ES-I3 (cell line): ENCODE results near the gene TMCO4.
A peak's percentile ranks its signal among the peaks of the same experiment; 100 is the strongest.
"Not testable (repeated sequence)": the region's sequence is repeated elsewhere in the genome, so short reads cannot be mapped to it uniquely, and the experiment has no call there.

Source experiments
- H3K36me3 ChIP-seq: 2 replicates; pipeline ENCODE4 v1.6.1; 2013; ENCODE audit warnings: mild to moderate bottlenecking, low read length, control low read depth, moderate library complexity; ENCODE audit not compliant: insufficient read depth
- H3K4me1 ChIP-seq: 2 replicates; pipeline ENCODE4 v1.6.1; 2013; ENCODE audit warnings: mild to moderate bottlenecking, control low read depth, low read length; ENCODE audit not compliant: insufficient read depth
- H3K9ac ChIP-seq: 2 replicates; pipeline ENCODE4 v1.6.1; 2013; ENCODE audit warnings: low read depth, mild to moderate bottlenecking, low read length, moderate library complexity
- H3K9me3 ChIP-seq: 2 replicates; pipeline ENCODE4 v1.6.1; 2013; ENCODE audit warnings: mild to moderate bottlenecking, low read length, moderate library complexity; ENCODE audit not compliant: control insufficient read depth, insufficient read depth

Gene TMCO4

DNA sequence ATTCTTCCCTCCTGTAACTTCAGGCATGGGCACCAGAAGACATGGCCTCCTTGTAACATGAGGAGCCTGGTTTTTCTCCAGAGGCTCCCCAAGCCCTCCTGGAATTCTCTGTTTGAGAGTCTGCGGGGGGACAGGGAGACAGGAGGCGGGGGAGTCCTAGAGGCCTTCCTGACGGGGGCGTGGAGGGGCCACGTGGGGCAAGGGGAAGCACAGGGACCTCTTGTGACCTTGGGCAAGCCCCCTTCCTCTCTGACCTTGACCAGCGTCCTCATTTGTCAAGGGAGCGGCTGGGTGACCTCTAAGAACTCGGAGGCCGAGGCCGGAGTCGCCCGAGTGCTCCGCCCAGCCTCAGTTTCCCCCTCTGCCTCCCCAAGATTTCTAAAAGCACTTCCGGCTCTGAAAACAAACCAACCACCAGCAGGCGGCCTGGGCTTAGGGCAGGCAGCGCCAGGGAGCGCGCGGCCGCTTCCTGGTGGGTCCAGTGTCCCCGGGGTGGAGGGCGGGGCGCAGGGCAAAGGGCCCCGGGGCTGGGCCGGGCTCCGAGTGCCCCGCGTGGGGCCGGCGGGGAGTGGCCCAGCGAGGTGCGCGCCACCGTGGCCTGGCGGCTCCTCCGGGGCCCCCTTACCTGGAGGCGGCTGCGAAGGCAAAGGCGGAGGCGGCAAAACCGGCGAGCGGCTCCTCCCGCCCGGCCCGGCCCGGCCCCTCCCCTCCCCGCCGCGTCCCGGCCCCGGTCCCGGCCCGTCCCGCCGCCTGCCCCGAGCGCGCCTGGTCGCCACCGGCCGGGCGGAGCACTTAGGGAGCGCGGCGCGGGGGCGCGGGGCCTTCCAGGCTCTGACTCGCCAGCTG is at the start of gene TMCO4:
TSS of gene TMCO4 (minus strand) at position 687 of the 846 bp plus-strand sequence. CDS start 19,158 bp downstream, outside the sequence.
- Histone ChIP-seq H3K9me3 (no peaks in the 10 kb centered on the region), H3K4me1 (peaks cover 7% of the 10 kb centered on the region; the same call in 1 of the 2 replicates), H3K36me3 (no peaks in the 10 kb centered on the region), H3K9ac (peak within 1 kb of the TSS; percentile 64; the same call in 1 of the 2 replicates)

- not testable (repeated sequence) for H3K4me1 ChIP-seq, H3K9me3 ChIP-seq, H3K36me3 ChIP-seq, H3K9ac ChIP-seq
Measured at GRCh38 chr1:19849307-19849706, 49.6 kb upstream of the TMCO4 start.

- H3K4me1 ChIP-seq, H3K9ac ChIP-seq, H3K36me3 ChIP-seq, H3K9me3 ChIP-seq: not testable (repeated sequence)
Measured at GRCh38 chr1:19847334-19847733, 47.6 kb upstream of the TMCO4 start.

- Histone ChIP-seq H3K4me1 (no peaks in the 10 kb centered on the region; the same call in 1 of the 2 replicates), H3K9me3 (no peaks in the 10 kb centered on the region), H3K9ac (no peak overlapping the region), H3K36me3 (no peaks in the 10 kb centered on the region)
Measured at GRCh38 chr1:19846338-19846737, 46.6 kb upstream of the TMCO4 start.

- Histone ChIP-seq H3K9ac (no peak overlapping the region), H3K4me1 (no peaks in the 10 kb centered on the region; the same call in 1 of the 2 replicates), H3K36me3 (no peaks in the 10 kb centered on the region), H3K9me3 (no peaks in the 10 kb centered on the region)
Measured at GRCh38 chr1:19845555-19845954, 45.8 kb upstream of the TMCO4 start.

- Histone ChIP-seq H3K9ac (no peak overlapping the region), H3K9me3 (no peaks in the 10 kb centered on the region), H3K36me3 (no peaks in the 10 kb centered on the region), H3K4me1 (no peaks in the 10 kb centered on the region; the same call in 1 of the 2 replicates)
Measured at GRCh38 chr1:19844731-19845495, 45.2 kb upstream of the TMCO4 start.

- no peaks in the 10 kb centered on the region; the same call in 1 of the 2 replicates for H3K4me1 ChIP-seq
- H3K9ac ChIP-seq, result no peak overlapping the region
- H3K9me3 ChIP-seq, result no peaks in the 10 kb centered on the region
- no peaks in the 10 kb centered on the region for H3K36me3 ChIP-seq
Measured at GRCh38 chr1:19840228-19840627, 40.5 kb upstream of the TMCO4 start.

GRCh38 chr1:19837866-19838265 is 38.1 kb upstream of the TMCO4 start:
- no peak overlapping the region for H3K9ac ChIP-seq
- H3K4me1 ChIP-seq, result no peaks in the 10 kb centered on the region

GRCh38 chr1:19835578-19835977 is 35.9 kb upstream of the TMCO4 start:
- Histone ChIP-seq H3K4me1 (no peaks in the 10 kb centered on the region), H3K36me3 (no peaks in the 10 kb centered on the region), H3K9me3 (no peaks in the 10 kb centered on the region; the same call in 1 of the 2 replicates), H3K9ac (no peak overlapping the region)

More at GRCh38 chr1:19837866-19838265, 38.1 kb upstream of the TMCO4 start:
- Histone ChIP-seq H3K9me3 (no peaks in the 10 kb centered on the region), H3K36me3 (no peaks in the 10 kb centered on the region)

- Histone ChIP-seq H3K36me3 (no peaks in the 10 kb centered on the region), H3K9ac (no peak overlapping the region), H3K9me3 (no peaks in the 10 kb centered on the region; the same call in 1 of the 2 replicates), H3K4me1 (no peaks in the 10 kb centered on the region)
Measured at GRCh38 chr1:19831441-19831840, 31.7 kb upstream of the TMCO4 start.

DNA sequence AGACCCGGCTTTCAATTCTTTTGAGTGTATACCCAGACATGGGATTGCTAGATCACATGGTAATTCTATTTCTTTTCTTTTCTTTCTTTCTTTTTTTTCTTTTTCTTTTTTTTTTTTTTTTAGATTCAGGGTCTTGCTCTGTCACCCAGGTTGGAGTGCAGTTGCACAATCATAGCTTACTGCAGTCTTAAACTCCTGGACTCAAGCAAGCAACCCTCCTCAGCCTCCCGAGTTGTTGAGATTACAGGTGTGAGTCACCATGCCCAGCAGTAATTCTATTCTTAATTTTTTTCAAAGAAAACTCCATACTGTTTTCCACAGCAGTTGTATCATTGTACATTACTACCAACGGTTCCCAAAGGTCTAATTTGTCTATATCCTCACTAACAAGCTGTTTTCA is 28.8 kb upstream of the TMCO4 start:
- H3K9me3 ChIP-seq, result no peaks in the 10 kb centered on the region; the same call in 1 of the 2 replicates
- peaks cover 7% of the 10 kb centered on the region for H3K4me1 ChIP-seq
- no peak overlapping the region for H3K9ac ChIP-seq
- H3K36me3 ChIP-seq, result no peaks in the 10 kb centered on the region

GRCh38 chr1:19825298-19825697 is 25.6 kb upstream of the TMCO4 start:
- Histone ChIP-seq H3K36me3 (no peaks in the 10 kb centered on the region), H3K4me1 (peaks cover 7% of the 10 kb centered on the region), H3K9ac (no peak overlapping the region), H3K9me3 (no peaks in the 10 kb centered on the region)

DNA sequence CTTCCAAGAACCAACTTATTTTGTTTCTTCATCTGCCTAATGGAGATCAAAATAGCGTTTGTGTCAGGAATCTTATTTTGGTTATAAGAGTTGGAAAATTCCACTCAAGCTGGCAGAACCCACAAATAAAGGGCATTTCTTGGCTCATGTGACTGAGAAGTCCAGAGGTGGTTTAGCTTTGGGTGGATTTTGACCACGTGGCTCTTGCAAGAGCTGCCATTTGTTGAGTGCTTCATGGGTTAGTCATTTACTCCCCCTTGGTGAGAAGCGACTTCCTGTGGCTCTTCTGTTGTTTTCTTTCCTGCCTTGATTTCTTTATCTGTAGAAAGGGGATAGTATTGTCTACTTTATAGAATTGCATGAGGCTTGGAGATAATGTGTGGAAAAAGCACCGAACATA is 24.8 kb upstream of the TMCO4 start:
- Histone ChIP-seq H3K9me3 (no peaks in the 10 kb centered on the region), H3K4me1 (peaks cover 7% of the 10 kb centered on the region), H3K9ac (no peak overlapping the region), H3K36me3 (no peaks in the 10 kb centered on the region)

DNA sequence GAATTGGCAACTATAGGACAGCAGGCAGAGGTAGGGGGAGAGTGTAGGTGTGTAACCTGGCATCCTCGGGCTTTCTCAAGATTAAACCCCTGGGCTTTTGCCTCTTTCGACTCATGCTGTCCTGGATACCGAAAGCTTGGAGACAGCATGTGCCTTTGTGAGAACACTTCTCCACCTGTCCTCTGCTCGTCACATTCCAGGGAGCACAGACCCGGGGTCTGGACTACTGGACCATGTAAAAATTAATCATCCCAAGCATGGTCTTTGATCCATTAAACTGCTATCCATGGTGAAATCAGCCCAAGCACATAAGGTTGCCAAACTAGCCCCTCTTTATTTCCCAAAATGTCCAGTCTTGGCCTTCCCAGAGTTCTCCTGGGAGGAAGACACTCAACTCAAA is 24.3 kb upstream of the TMCO4 start:
- Histone ChIP-seq H3K9me3 (no peaks in the 10 kb centered on the region), H3K36me3 (no peaks in the 10 kb centered on the region), H3K4me1 (peaks cover 7% of the 10 kb centered on the region), H3K9ac (no peak overlapping the region)
